C4-2B (cell line): ENCODE measurements around the gene TTC13.

ENCODE experiments used
- CTCF ChIP-seq: fragments of 450-650 bp; conservative IDR thresholded peaks from 2 replicates; pipeline ENCODE4 v1.5.1; 2017; ENCODE audit warnings: mild to moderate bottlenecking
- ZFX ChIP-seq: fragments of 450-650 bp; IDR thresholded peaks from 2 replicates; pipeline ENCODE4 v1.6.1; 2017

GRCh38 chr1:230948903-230949302 lies 29.8 kb downstream of the TTC13 start:
- no peak for TF ChIP-seq CTCF
- TF ChIP-seq ZFX = no peak
